ENCODE measurements around the gene USP28.

The USP28 gene

DNA sequence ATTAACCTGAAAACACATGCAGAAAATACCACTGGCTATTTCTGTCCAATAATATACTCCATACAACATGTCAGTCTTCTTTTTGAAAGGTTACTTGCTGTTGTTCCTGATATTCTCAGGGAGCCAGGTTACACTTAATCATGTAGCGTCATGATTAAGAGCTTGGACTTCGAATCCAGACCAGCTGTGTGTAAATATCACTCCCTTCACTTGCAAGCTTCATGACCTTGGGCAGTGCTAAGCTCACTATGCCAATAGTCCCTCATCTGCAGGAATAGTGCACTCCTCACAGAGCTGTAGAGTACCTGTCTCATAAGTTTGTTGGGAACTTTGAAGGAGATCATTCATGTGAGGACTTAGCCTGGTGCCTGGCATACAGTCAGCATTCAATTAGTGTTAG, 31.1 kb upstream of the USP28 start:
- ChIA-PET POLR2A (no interaction called here), CTCF (interaction anchor here (1.0 to 5.1 kb wide), 3 partner anchors 10 to 354 kb away, joined by 3 to 26 read pairs (median 21); no protein-coding TSS in a partner anchor)
- TF ChIP-seq, protein P1, sequence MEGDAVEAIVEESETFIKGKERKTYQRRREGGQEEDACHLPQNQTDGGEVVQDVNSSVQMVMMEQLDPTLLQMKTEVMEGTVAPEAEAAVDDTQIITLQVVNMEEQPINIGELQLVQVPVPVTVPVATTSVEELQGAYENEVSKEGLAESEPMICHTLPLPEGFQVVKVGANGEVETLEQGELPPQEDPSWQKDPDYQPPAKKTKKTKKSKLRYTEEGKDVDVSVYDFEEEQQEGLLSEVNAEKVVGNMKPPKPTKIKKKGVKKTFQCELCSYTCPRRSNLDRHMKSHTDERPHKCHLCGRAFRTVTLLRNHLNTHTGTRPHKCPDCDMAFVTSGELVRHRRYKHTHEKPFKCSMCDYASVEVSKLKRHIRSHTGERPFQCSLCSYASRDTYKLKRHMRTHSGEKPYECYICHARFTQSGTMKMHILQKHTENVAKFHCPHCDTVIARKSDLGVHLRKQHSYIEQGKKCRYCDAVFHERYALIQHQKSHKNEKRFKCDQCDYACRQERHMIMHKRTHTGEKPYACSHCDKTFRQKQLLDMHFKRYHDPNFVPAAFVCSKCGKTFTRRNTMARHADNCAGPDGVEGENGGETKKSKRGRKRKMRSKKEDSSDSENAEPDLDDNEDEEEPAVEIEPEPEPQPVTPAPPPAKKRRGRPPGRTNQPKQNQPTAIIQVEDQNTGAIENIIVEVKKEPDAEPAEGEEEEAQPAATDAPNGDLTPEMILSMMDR (IDR thresholded peaks at IDR 0.05; ENCODE audit: insufficient read depth, low read length, missing control alignments), result no peak

DNA sequence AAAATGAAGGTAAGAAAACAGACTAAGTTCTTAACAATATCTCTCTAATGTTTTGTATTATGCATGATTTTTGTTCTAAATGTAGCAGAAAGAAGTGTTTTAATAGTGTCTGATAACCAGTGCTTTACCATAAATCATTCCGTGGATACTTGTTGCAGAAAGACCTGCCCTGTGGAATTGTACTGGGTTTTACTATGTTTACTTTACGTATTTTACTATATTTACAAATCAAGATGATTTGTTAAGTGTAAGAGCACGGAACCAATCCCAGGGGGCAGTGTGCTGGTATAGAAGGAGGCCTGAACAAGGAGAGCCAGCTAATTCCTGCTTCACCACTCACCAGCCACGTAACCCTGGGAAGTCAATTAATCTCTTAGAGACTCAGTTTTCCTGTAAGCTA, 30.7 kb upstream of the USP28 start:
- TF ChIP-seq, protein P1 (IDR thresholded peaks at IDR 0.05; ENCODE audit: insufficient read depth, low read length, missing control alignments), result no peak
- DNase-seq (ENCODE audit: low read depth, low spot score), result no peak
- ChIA-PET POLR2A (no interaction called here), CTCF (interaction anchor here (3.6 to 5.1 kb wide), 2 partner anchors 10 to 354 kb away, joined by 21 to 26 read pairs; no protein-coding TSS in a partner anchor)
- H3K4me3 ChIP-seq (ENCODE audit: low read depth, low read length), result no peak overlapping the region

More for the DNA sequence above, 31.1 kb upstream of the USP28 start:
- H3K4me3 ChIP-seq (ENCODE audit: low read depth, low read length), result no peak overlapping the region
- no peak for DNase-seq (ENCODE audit: low read depth, low spot score)

DNA sequence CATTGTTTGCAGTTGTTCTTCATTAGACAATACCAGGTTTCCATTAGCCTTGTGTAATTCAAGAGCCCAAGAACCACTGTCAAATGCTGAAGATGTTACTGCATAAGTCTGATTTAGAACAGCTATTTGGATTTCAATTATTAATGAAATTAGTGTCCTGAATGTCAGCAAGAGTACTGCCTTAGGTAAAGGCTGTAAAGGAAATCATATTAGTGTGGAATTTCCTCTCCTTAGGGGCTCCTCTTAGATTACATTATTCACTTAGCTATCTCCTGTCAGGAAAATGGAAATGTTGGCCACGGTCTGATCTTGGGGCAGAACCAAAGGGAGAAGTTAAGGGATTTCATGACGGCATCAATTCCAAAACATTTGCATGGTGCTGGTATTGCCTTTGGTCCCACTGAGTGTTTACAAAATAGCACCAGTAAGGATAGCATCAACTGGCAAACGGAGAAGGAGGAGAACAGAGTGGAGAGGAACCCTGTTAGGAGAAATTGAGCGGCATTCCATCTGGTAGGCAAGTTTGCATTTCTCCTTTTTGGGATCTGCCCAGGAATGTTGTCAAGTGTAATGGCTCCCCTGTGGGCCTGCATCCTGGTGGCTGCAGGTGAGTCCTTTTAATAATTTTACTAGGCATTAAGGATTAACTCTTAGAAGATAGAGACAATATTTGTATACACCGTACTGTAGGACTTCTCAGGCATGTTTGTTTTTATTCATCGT, 29.2 kb upstream of the USP28 start, which contains the start of gene HTR3B:
Gene HTR3B, plus strand, starts transcription at position 418 of the 723 bp plus-strand sequence. Its CDS starts 138 bp downstream, at position 556.
- DNase-seq (ENCODE audit: low read depth, low spot score), result no peak
- no peak within 1 kb of the TSS for H3K4me3 ChIP-seq (ENCODE audit: low read depth, low read length)
- TF ChIP-seq, protein P1 (IDR thresholded peaks at IDR 0.05; ENCODE audit: insufficient read depth, low read length, missing control alignments), result no peak
- ChIA-PET CTCF (interaction anchor here (3.6 to 5.1 kb wide), 2 partner anchors 8 to 356 kb away, joined by 21 to 26 read pairs; no protein-coding TSS in a partner anchor), POLR2A (no interaction called here)

GRCh38 chr11:113901141-113901540, 25.8 kb upstream of the USP28 start:
- CTCF ChIA-PET, result interaction anchor here (1.2 to 1.3 kb wide), 2 partner anchors 11 to 360 kb away, joined by 3 to 5 read pairs; no protein-coding TSS in a partner anchor
- H3K4me3 ChIP-seq (ENCODE audit: low read depth, low read length), result no peak overlapping the region
- TF ChIP-seq, protein P1 (IDR thresholded peaks at IDR 0.05; ENCODE audit: insufficient read depth, low read length, missing control alignments), result no peak
- POLR2A ChIA-PET, result no interaction called here
- DNase-seq (ENCODE audit: low read depth, low spot score), result no peak

- ChIA-PET CTCF (interaction anchor here (0.6 to 7.1 kb wide), 19 partner anchors 8 to 1278 kb away, joined by 3 to 279 read pairs (median 4); partner anchors contain the start of genes HTR3B and USP28), POLR2A (interaction anchor here (0.6 kb wide), 1 partner anchor 363 kb away, joined by 4 read pairs; no protein-coding TSS in a partner anchor)
- H3K4me3 ChIP-seq (ENCODE audit: low read depth, low read length), result no peak overlapping the region
- TF ChIP-seq, protein P1 (IDR thresholded peaks at IDR 0.05; ENCODE audit: insufficient read depth, low read length, missing control alignments), result peak; percentile 64
- DNase-seq (ENCODE audit: low read depth, low spot score), result no peak
Measured at GRCh38 chr11:113896156-113896879, 20.9 kb upstream of the USP28 start.
